ENCODE measurements around the gene SMR3B.

DNA sequence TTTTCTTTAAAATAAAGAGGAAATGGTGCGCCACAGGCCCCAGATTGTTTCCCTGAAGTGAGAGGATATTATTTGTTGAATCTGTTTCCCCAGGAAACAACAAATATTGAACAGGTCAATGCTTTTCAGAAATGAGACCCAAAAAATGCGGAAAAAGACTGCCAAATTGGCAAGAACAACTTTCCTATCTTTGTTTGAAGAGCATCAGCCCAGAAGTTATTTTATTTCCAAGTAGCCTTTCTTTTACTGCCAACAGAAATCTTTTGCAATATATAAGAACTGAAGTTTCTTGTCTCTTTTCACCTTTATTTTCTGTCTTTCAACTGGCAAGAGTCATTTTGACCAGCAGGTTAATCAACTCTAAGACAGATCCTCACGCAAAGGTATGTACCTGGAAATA, 22.5 kb upstream of the SMR3B start, which contains the start of gene SMR3A:
- TF ChIP-seq, protein P1, sequence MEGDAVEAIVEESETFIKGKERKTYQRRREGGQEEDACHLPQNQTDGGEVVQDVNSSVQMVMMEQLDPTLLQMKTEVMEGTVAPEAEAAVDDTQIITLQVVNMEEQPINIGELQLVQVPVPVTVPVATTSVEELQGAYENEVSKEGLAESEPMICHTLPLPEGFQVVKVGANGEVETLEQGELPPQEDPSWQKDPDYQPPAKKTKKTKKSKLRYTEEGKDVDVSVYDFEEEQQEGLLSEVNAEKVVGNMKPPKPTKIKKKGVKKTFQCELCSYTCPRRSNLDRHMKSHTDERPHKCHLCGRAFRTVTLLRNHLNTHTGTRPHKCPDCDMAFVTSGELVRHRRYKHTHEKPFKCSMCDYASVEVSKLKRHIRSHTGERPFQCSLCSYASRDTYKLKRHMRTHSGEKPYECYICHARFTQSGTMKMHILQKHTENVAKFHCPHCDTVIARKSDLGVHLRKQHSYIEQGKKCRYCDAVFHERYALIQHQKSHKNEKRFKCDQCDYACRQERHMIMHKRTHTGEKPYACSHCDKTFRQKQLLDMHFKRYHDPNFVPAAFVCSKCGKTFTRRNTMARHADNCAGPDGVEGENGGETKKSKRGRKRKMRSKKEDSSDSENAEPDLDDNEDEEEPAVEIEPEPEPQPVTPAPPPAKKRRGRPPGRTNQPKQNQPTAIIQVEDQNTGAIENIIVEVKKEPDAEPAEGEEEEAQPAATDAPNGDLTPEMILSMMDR (IDR thresholded peaks at IDR 0.05), result no peak
- TF ChIP-seq EZH2phosphoT487 (IDR thresholded peaks at IDR 0.05), result no peak
